GM12878 (cell line): ENCODE data around the gene BDNF. TPM values are rescaled to one million over a fixed set of nuclear protein-coding genes. Genes with fewer than 3 reads are reported as not detected.

Experiments
- ATAC-seq: fragments of 200-7000 bp; cut with Tn5 transposase; 3 replicates; pipeline ENCODE4 v1.9.1; 2020; ENCODE audit warnings: mild to moderate bottlenecking, moderate library complexity
- BruUV-seq: library from RNA; stranded (reverse); fragments of 400-500 nt; replicated peaks from 2 replicates; lab custom pipeline; 2021; lab: Mats Ljungman, UMichigan
- CTCF ChIA-PET: fragments of 300-600 bp; sonication (Branson Sonifier 250); formaldehyde crosslinking; extraction: SDS; loops from one replicate; lab custom pipeline; 2021; ENCODE audit warnings: inconsistent platforms; lab: Yijun Ruan, JAX
- POLR2A ChIA-PET: fragments of 350-600 bp; formaldehyde crosslinking; extraction: SDS; loops from one replicate; lab custom pipeline; 2021; ENCODE audit warnings: inconsistent platforms; lab: Charles Lee
- RAD21 ChIA-PET: fragments of 300-600 bp; sonication (Branson Sonifier 250); formaldehyde crosslinking; loops from one replicate; lab custom pipeline; 2023; ENCODE audit warnings: antibody characterized with exemption; ENCODE audit not compliant: unreplicated experiment; lab: Charles Lee
- SMC1A ChIA-PET: fragments of 300-600 bp; sonication (Branson Sonifier 250); formaldehyde crosslinking; loops from one replicate; lab custom pipeline; 2023; ENCODE audit not compliant: unreplicated experiment, uncharacterized antibody; lab: Charles Lee
- DNase-seq: peaks from one replicate; pipeline ENCODE4 v3.0.0-alpha.2; 2011; ENCODE audit warnings: low read depth, low spot score
- FAIRE-seq: peaks from 3 replicates; lab custom pipeline; 2011; peaks lifted over from hg19 to GRCh38; lab: Jason Lieb, UNC
- H2AFZ ChIP-seq: 2 replicates; pipeline ENCODE4 v1.6.0; 2011; ENCODE audit warnings: low read depth, low read length, control low read depth; ENCODE audit not compliant: control insufficient read depth
- H3K27ac ChIP-seq: 2 replicates; pipeline ENCODE4 v1.5.1; 2011; ENCODE audit warnings: control low read depth; ENCODE audit not compliant: control insufficient read depth, insufficient read depth
- H3K27me3 ChIP-seq, 2 experiments: replicated peaks in 1 of 2; 2 replicates each; pipeline versions ENCODE4 v1.6.0 to v1.6.1; 2011; ENCODE audit warnings: low read length in 1 of 2; ENCODE audit not compliant: control insufficient read depth in 2 of 2, insufficient read depth in 2 of 2
- H3K36me3 ChIP-seq, 2 experiments: 2 replicates each; pipeline ENCODE4 v1.5.1; 2011; ENCODE audit warnings: low read length in 1 of 2; ENCODE audit not compliant: control insufficient read depth in 2 of 2, insufficient read depth in 2 of 2
- H3K4me1 ChIP-seq: 2 replicates; pipeline ENCODE4 v1.6.1; 2011; ENCODE audit warnings: mild to moderate bottlenecking, low read length, moderate library complexity, mixed read lengths; ENCODE audit not compliant: control insufficient read depth, insufficient read depth
- H3K4me2 ChIP-seq: 2 replicates; pipeline ENCODE4 v1.6.0; 2011; ENCODE audit warnings: control low read depth; ENCODE audit not compliant: control insufficient read depth, insufficient read depth
- H3K4me3 ChIP-seq: fragments of 200-600 bp; sonication (generic); 2 replicates; pipeline ENCODE4 v1.5.1; 2016
- H3K79me2 ChIP-seq: 2 replicates; pipeline ENCODE4 v1.6.0; 2011; ENCODE audit warnings: low read length; ENCODE audit not compliant: control insufficient read depth, insufficient read depth
- H3K9ac ChIP-seq: 2 replicates; pipeline ENCODE4 v1.8.0; 2011; ENCODE audit warnings: low read length, control low read depth, mixed read lengths; ENCODE audit not compliant: control insufficient read depth, insufficient read depth
- H3K9me3 ChIP-seq: replicated peaks from 3 replicates; pipeline ENCODE4 v1.5.1; 2011; ENCODE audit warnings: mild to moderate bottlenecking, low read length; ENCODE audit not compliant: control insufficient read depth, insufficient read depth
- H4K20me1 ChIP-seq: 2 replicates; pipeline ENCODE4 v1.6.0; 2011; ENCODE audit not compliant: control insufficient read depth, insufficient read depth
- ASH2L ChIP-seq: fragments of 300-600, 200-600 bp; sonication (generic); IDR thresholded peaks from 2 replicates; pipeline ENCODE4 v1.6.1; 2017; ENCODE audit warnings: low read depth, mild to moderate bottlenecking, borderline replicate concordance
- BCL11A ChIP-seq: IDR thresholded peaks from 2 replicates; pipeline ENCODE4 v1.6.1; 2011; ENCODE audit warnings: low read depth, low read length
- BHLHE40 ChIP-seq, 2 experiments: fragments of 450-650 bp in 1 of 2; IDR thresholded peaks; 2 replicates each; pipeline ENCODE4 v1.6.1; 2011 to 2017; ENCODE audit warnings: low read depth in 2 of 2, borderline replicate concordance in 1 of 2, improper control_type of control experiment in 1 of 2, low read length in 1 of 2, mild to moderate bottlenecking in 1 of 2
- CBX5 ChIP-seq: sonication (generic); IDR thresholded peaks from 2 replicates; pipeline ENCODE4 v1.6.1; 2016; ENCODE audit warnings: low read depth, moderate library complexity, mild to moderate bottlenecking, inconsistent platforms
- EZH2 ChIP-seq: IDR thresholded peaks from 2 replicates; pipeline ENCODE4 v1.6.1; 2012; ENCODE audit warnings: low read depth, mild to moderate bottlenecking, control low read depth, inconsistent platforms, low read length, borderline replicate concordance; ENCODE audit not compliant: control insufficient read depth
- HCFC1 ChIP-seq: fragments of 150-350 bp; IDR thresholded peaks from 2 replicates; pipeline ENCODE4 v1.6.1; 2014; ENCODE audit warnings: low read length
- IRF5 ChIP-seq: fragments of 450-650 bp; IDR thresholded peaks from 2 replicates; pipeline ENCODE4 v1.6.1; 2017; ENCODE audit warnings: borderline replicate concordance
- JUND ChIP-seq: IDR thresholded peaks from 2 replicates; pipeline ENCODE4 v1.6.1; 2012; ENCODE audit warnings: low read depth, mild to moderate bottlenecking, low read length, improper control_type of control experiment, moderate library complexity
- KDM1A ChIP-seq: fragments of 200-600 bp; sonication (generic); IDR thresholded peaks from 2 replicates; pipeline ENCODE4 v1.6.1; 2016; ENCODE audit warnings: borderline replicate concordance
- KLF5 ChIP-seq: fragments of 450-650 bp; IDR thresholded peaks from 2 replicates; pipeline ENCODE4 v1.6.1; 2014; ENCODE audit warnings: mild to moderate bottlenecking; ENCODE audit not compliant: partially characterized antibody
- MEF2A ChIP-seq: IDR thresholded peaks from 2 replicates; pipeline ENCODE4 v1.6.1; 2011; ENCODE audit warnings: low read depth, mild to moderate bottlenecking, low read length, moderate library complexity; ENCODE audit not compliant: insufficient read depth
- NFXL1 ChIP-seq: fragments of 450-650 bp; IDR thresholded peaks from 2 replicates; pipeline ENCODE4 v1.6.1; 2017; ENCODE audit warnings: antibody characterized with exemption, mild to moderate bottlenecking, borderline replicate concordance
- NR2C1 ChIP-seq: fragments of 450-650 bp; IDR thresholded peaks from 2 replicates; pipeline ENCODE4 v1.6.1; 2017; ENCODE audit warnings: antibody characterized with exemption, mild to moderate bottlenecking, moderate library complexity
- POLR2A ChIP-seq: IDR thresholded peaks from 2 replicates; pipeline ENCODE4 v1.6.1; 2011; ENCODE audit warnings: low read depth, mild to moderate bottlenecking, low read length
- SPI1 ChIP-seq: IDR thresholded peaks from 2 replicates; pipeline ENCODE4 v1.6.1; 2011; ENCODE audit warnings: low read depth, mild to moderate bottlenecking, low read length, moderate library complexity, borderline replicate concordance; ENCODE audit not compliant: insufficient read depth
- WRNIP1 ChIP-seq: IDR thresholded peaks from 2 replicates; pipeline ENCODE4 v1.6.1; 2011; ENCODE audit warnings: low read depth, low read length, improper control_type of control experiment, borderline replicate concordance
- YBX1 ChIP-seq: fragments of 450-650 bp; IDR thresholded peaks from 2 replicates; pipeline ENCODE4 v1.6.1; 2016; ENCODE audit warnings: antibody characterized with exemption
- WGBS: methylation state at CpG from one replicate; pipeline ENCODE4 v1.1.6; 2016; ENCODE audit warnings: low lambda C conversion rate; ENCODE audit not compliant: insufficient replicate concordance, insufficient coverage; ENCODE audit errors: missing lambda C conversion rate; 5-methylcytosine and 5-hydroxymethylcytosine counted together
- in situ Hi-C: fragments of 300-500 bp; cut with MboI; formaldehyde crosslinking; loops from 9 replicates; pipeline ENCODE4 v1.14.3; 2018; ENCODE audit warnings: mixed read lengths
- intact Hi-C: fragments of 100-400 bp; cut with micrococcal nuclease; formaldehyde crosslinking; loops from one replicate; pipeline ENCODE4 v1.14.2; 2022; ENCODE audit not compliant: unreplicated experiment
- polyA plus RNA-seq, 11 experiments: library from polyadenylated mRNA; depleted of rRNA in 4 of 11; unstranded in 6 of 11; stranded (reverse) in 5 of 11; fragments of >200 nt; fragmentation: Nextera tagmentation in 4 of 11; fragmentation: Illumina TruSeq in 1 of 11; extraction: Ambion mirVana in 4 of 11; extraction: Trizol in 1 of 11; gene quantifications; 1 replicate in 1 of 11; 2 replicates in 10 of 11; pipeline versions ENCODE4 v1.2.1 to v1.2.3, GENCODE V29; 2011 to 2016; ENCODE audit warnings: inconsistent platforms in 2 of 11, missing spikeins in 2 of 11, low read depth in 1 of 11
- total RNA-seq, 4 experiments: library from RNA; depleted of rRNA in 3 of 4; stranded (reverse); fragments of >200 nt in 3 of 4; fragmentation: Illumina TruSeq in 1 of 4; extraction: Trizol in 1 of 4; gene quantifications; 2 replicates each; pipeline versions ENCODE4 v1.2.1 to v1.2.3, GENCODE V29; 2013 to 2021
- TF ChIP-seq, protein P1 (sequence below): fragments of 450-650 bp; IDR thresholded peaks from 2 replicates; pipeline ENCODE4 v1.6.1; 2017; ENCODE audit warnings: mild to moderate bottlenecking, moderate library complexity

Gene BDNF
- total and polyA plus RNA-seq, 10 of the 15 experiments (the other 5 are each of a cell fraction or from before 2014, with no cell fraction given), result 0.02 to 0.24 (median 0.06) TPM; not detected in 2

- Histone ChIP-seq H3K4me3 (no peak overlapping the region), H3K4me1 (no peaks in the 10 kb centered on the region), H3K36me3 (no peaks in the 10 kb centered on the region), H2AFZ (no peak overlapping the region), H3K79me2 (no peaks in the 10 kb centered on the region), H3K9ac (no peak overlapping the region), H3K27me3 (no peaks in the 10 kb centered on the region), H3K9me3 (no peaks in the 10 kb centered on the region), H3K4me2 (no peak overlapping the region), H3K27ac (no peak overlapping the region), H4K20me1 (no peaks in the 10 kb centered on the region)
- BruUV-seq, result no TSS peak
- DNase-seq (no peak), FAIRE-seq (no peak), ATAC-seq (no peak)
- ChIA-PET POLR2A (no interaction called here), RAD21 (no interaction called here), CTCF (interaction anchor here (0.6 kb wide), 1 partner anchor 48 kb away, joined by 4 read pairs; no protein-coding TSS in a partner anchor), SMC1A (no interaction called here)
- in situ Hi-C loops (no loop called here), intact Hi-C loops (no loop called here)
- 21% methylated on average over 9 of the region's 9 CpGs for WGBS
- TF ChIP-seq BCL11A, result no peak
- TF ChIP-seq NR2C1, result no peak
- TF ChIP-seq NFXL1, result no peak
- no peak for TF ChIP-seq EZH2
- no peak for TF ChIP-seq JUND
- TF ChIP-seq POLR2A, result no peak
- no peak for TF ChIP-seq IRF5
- no peak for TF ChIP-seq KLF5
- TF ChIP-seq CBX5, result no peak
- TF ChIP-seq, protein P1, sequence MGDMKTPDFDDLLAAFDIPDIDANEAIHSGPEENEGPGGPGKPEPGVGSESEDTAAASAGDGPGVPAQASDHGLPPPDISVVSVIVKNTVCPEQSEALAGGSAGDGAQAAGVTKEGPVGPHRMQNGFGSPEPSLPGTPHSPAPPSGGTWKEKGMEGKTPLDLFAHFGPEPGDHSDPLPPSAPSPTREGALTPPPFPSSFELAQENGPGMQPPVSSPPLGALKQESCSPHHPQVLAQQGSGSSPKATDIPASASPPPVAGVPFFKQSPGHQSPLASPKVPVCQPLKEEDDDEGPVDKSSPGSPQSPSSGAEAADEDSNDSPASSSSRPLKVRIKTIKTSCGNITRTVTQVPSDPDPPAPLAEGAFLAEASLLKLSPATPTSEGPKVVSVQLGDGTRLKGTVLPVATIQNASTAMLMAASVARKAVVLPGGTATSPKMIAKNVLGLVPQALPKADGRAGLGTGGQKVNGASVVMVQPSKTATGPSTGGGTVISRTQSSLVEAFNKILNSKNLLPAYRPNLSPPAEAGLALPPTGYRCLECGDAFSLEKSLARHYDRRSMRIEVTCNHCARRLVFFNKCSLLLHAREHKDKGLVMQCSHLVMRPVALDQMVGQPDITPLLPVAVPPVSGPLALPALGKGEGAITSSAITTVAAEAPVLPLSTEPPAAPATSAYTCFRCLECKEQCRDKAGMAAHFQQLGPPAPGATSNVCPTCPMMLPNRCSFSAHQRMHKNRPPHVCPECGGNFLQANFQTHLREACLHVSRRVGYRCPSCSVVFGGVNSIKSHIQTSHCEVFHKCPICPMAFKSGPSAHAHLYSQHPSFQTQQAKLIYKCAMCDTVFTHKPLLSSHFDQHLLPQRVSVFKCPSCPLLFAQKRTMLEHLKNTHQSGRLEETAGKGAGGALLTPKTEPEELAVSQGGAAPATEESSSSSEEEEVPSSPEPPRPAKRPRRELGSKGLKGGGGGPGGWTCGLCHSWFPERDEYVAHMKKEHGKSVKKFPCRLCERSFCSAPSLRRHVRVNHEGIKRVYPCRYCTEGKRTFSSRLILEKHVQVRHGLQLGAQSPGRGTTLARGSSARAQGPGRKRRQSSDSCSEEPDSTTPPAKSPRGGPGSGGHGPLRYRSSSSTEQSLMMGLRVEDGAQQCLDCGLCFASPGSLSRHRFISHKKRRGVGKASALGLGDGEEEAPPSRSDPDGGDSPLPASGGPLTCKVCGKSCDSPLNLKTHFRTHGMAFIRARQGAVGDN, result no peak
- no peak for TF ChIP-seq MEF2A
- no peak for TF ChIP-seq ASH2L
- no peak for TF ChIP-seq HCFC1
- TF ChIP-seq SPI1, result no peak
- TF ChIP-seq YBX1, result no peak
- no peak for TF ChIP-seq WRNIP1
- no peak for TF ChIP-seq KDM1A
- TF ChIP-seq BHLHE40 (IDR thresholded peaks at IDR 0.05; ENCODE audit: borderline replicate concordance in 1 of 2, low read depth in 2 of 2, low read length in 1 of 2), result no peak
Observed at GRCh38 chr11:27646051-27646818, 54.0 kb downstream of the BDNF start.
